Esophagus squamous epithelium (tissue), 4 donors: Measurements from ENCODE around the gene DNAH1.

Experiments
- CTCF ChIP-seq, 6 experiments: fragments of 450-650 bp in 4 of 6; fragments of 200-600 bp in 2 of 6; sonication (generic) in 2 of 6; IDR thresholded peaks; one replicate each; pipeline ENCODE4 v1.5.1; 2016 to 2019; ENCODE audit warnings: antibody characterized with exemption in 6 of 6, mild to moderate bottlenecking in 4 of 6, moderate library complexity in 4 of 6
- POLR2A ChIP-seq, 4 donors: fragments of 450-650 bp; IDR thresholded peaks; one replicate each; pipeline ENCODE4 v1.6.1; 2017; ENCODE audit warnings: antibody characterized with exemption in 4 of 4, mild to moderate bottlenecking in 4 of 4, moderate library complexity in 3 of 4

DNA sequence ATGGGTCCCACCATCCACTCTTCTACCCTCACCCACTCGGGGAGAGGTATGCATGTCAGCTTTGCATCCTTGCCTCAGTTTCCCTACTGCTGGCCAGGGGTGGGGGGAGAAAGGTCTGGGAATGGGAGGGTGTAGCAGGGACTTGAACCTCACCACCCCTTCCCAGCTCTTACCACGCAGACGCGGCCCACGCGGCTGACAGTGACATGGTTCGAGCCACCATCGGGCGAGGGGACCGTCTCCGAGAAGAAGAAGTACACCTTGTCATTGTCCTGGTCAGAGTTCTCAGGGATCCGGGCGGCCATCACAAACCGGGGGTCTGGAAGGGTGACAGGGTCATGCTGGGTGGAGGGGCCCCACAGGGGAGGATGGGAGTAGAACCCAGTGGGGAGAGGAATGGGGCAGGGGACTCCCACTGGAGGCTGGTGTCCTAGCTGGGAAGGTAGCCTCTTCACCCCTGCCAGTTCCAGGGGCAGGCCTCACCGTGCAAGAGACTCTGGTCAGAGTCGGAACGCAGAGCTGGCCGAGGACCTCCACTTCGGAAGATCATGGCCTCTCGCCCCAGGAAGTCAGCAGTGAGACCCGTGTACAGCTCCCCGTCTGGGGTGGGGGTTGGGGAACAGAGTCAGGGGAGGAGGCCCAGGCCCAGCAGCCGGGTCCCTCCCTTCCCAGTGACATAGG is 125.1 kb downstream of the DNAH1 start:
- TF ChIP-seq CTCF (IDR thresholded peaks at IDR 0.05), result no peak
- no peak for TF ChIP-seq POLR2A (IDR thresholded peaks at IDR 0.05)
